Skin epidermis (tissue), 12 donors: ENCODE data around the gene BEAN1.
A peak's percentile ranks its signal among the peaks of the same experiment; 100 is the strongest.

Experiments used
- H3K27ac ChIP-seq, 21 experiments: fragments of 200-600 bp; sonication (generic) in 11 of 21; one replicate each; pipeline ENCODE4 v1.5.0; 2020; ENCODE audit warnings: mild to moderate bottlenecking in 3 of 21, inconsistent platforms in 2 of 21, moderate library complexity in 2 of 21
- H3K4me3 ChIP-seq, 7 experiments: fragments of 200-600 bp; sonication (generic) in 2 of 7; one replicate each; pipeline ENCODE4 v1.5.0; 2020; ENCODE audit warnings: inconsistent platforms in 2 of 7, mild to moderate bottlenecking in 2 of 7, moderate library complexity in 1 of 7

Gene BEAN1, protein sequence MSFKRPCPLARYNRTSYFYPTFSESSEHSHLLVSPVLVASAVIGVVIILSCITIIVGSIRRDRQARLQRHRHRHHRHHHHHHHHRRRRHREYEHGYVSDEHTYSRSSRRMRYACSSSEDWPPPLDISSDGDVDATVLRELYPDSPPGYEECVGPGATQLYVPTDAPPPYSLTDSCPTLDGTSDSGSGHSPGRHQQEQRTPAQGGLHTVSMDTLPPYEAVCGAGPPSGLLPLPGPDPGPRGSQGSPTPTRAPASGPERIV

DNA sequence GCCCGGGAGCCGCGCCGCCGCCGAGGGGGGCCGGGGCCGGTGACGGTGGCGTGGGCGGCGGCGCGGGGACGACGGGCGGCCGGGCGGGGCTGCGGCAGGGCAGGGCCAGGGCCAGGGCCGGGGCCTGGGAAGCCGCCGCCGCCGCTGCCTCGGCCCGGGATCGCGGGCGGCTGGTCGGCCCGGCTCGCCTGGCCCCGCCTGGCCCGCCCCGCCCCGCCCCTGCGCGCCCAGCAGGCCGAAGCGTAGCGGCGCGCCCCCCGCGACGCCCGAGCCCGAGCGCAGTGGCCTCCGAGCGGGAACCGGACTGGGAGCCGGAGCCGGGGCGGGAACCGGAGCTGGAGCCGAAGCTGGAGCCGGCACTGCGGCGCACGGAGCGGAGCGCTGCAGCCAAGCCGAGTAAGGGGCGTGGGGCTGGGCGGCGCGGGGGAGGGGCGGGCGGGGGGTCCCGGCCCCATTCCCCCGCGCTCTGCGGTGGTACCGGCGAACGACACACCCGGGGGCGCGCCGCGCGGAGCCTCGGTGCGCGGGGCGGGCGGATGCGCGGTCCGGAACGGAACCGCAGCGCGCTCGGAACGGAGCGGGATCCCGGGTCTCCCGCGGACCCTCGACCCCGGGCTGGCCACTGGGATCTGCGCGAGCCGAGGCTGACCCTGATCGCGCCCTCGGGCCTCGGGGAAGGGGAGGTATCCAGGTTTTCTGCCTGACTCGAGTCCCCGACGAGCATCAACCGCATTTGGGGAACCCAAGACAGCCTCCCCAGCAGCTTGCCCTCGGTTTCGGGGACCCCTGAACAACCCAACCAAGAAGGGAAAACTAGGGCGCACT lies at the start of gene BEAN1:
TSS of gene BEAN1 (plus strand) at position 260 of the 825 bp plus-strand sequence. CDS start 10,382 bp downstream, outside the sequence.
- Histone ChIP-seq H3K27ac (peak within 1 kb of the TSS in 3 of 21 experiments; percentile 18 to 30 (median 19)), H3K4me3 (peak within 1 kb of the TSS; percentile 25 to 59 (median 37))

DNA sequence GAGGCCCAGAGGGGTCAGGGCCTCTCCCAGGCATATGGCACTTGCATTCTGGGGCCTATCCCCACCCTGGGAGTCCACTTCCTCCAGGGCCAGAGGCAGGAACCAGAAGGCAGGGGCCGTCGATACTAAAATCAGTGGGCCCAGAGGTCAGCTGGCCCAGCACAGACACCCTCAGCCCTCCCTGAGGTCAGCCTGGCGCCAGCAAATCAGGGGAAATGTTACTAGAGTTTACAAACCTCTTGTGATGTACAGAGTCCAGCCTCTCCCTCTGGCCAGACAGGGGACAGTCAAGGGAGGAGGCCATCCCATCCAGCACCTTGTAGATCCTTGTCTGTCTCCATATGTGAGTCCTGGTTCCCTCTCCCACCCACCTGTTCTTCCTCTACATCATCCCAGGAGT lies 49.8 kb upstream of the BEAN1 start:
- Histone ChIP-seq H3K27ac (peak overlapping the region in 2 of 21 experiments; percentile 3 to 43), H3K4me3 (no peak overlapping the region)

DNA sequence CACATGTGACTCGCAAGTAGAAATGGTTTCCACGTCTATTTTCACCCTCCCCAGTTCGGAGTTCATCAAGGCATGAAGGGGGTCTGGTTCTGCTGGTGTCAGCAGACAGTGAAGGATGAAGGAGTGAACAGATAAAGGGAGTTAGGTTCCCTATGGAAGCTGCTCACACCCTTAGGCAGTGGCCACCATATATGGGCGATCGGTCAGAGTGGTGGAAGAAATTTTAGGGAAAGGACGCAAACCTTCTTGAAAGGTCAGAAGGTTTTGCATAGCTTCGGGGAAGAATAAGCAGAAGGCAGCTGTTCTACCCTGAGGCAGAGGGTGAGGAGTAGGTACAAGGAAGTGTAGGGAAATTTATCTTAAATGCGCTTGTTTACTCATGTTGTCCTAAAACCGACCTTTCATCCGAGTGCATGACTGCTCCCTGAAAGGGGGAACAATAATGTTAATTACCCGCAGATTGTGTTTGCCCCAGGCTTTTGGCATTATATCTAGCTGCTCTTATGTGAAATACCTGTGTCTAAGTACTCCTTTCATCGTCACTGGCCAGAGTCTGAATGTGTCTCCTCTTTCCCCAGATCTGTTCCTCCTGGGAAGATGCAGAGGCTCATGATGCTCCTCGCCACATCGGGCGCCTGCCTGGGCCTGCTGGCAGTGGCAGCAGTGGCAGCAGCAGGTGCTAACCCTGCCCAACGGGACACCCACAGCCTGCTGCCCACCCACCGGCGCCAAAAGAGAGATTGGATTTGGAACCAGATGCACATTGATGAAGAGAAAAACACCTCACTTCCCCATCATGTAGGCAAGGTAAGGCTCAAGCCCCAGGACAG lies 48.1 kb upstream of the BEAN1 start:
- H3K27ac ChIP-seq: no peak overlapping the region
- H3K4me3 ChIP-seq: no peak overlapping the region

DNA sequence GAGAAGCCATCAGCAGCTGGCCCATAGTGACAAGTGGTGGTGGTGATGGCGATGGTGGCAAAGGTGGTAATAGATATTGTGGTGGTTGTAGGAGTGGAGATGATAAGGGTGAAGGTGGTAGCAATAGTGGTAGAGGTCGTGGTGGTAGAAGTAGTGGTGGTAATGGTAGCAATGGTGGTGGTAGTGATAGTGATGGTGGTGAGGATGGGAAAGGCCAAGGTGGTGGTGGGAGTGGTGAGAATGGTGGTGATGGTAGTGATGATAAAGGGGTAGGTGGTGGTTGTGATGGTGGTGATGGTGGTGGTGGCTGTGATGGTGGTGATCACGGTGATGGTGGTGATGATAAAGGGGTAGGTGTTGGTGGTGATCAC lies 47.5 kb upstream of the BEAN1 start:
- Histone ChIP-seq H3K4me3 (no peak overlapping the region), H3K27ac (no peak overlapping the region)

DNA sequence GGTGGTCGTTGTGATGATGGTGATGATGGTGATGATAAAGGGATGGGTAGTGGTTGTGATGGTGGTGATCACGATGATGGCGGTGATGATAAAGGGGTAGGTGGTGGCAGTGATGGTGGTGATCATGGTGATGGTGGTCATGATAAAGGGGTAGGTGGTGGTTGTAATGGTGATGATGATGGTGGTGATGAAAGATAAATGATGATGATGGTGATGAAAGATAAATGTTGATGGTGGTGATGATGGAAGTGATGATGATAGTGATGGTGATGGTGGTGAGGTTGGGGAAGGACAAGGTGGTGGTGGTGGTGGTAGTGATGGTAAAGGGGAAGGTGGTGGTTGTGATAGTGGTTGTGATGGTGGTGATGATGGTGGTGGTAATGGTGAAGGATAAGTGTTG lies 46.7 kb upstream of the BEAN1 start:
- no peak overlapping the region for H3K4me3 ChIP-seq
- no peak overlapping the region for H3K27ac ChIP-seq

DNA sequence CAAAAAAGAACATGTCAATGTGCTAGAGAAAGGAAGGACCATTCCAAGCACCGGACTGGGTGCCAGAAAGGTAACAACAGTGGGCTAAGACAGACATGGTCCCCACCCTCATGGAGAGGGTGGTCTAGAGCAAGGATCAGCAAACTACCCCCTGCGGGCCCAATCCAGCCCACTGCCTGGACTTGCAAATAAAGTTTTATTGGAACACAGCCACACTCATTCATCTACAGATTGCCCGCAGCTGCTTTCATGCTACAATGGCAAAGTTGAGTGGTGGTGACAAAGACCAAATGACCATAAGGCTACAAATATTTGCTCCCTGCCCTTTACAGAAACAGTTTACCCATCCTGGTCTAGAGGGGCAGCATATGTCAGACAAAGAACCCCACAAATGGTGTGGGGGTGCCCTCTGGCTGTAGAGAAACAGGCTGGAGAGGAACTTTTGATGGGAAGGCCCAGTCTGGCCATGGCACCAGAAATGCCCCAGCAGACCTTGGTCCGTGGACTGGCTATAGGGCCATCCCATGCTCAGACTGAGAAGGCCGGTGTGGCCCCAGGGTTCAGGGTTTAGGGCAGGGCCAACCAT lies 45.4 kb upstream of the BEAN1 start:
- Histone ChIP-seq H3K4me3 (no peak overlapping the region), H3K27ac (peak overlapping the region in 8 of 21 experiments; percentile 18 to 67 (median 52))

DNA sequence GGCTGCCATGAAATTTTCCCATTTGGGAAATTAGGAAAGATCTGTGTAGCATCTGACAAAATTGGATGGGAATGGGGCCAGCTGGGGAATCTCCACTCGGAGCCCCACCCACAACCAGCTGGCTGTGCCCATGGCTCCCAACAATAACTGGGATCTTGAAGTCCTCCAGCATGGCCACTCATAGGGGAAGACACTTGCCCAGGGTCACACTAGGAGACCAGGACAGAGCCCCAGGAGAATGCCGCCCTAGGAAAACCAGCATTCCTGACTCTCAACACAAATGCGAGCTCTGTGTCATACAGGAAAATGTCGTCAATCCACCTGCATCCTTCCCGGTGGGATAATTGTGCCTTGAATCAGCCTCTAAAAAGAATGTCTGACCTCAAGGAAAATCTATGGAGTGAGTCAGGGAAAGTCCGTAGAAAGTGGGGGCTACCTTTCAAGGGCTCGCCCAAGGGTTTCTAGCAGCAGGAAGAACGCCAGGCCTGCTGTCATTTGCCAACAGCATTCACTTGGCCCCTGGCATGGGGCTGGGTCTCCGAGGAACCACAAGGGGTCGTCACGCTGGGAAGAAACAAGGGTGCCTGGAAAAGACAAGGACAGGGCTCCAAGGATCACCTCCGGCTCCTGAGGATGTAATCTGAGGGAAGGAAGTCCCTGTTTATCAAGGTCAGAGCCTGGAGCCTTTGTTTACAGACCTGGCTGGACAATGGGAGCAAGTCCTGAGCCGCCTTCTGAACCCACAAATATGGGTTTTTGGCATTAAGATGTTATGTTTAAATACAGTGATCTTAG lies 44.7 kb upstream of the BEAN1 start:
- no peak overlapping the region for H3K4me3 ChIP-seq
- peak overlapping the region in 9 of 21 experiments; percentile 33 to 74 (median 56) for H3K27ac ChIP-seq

DNA sequence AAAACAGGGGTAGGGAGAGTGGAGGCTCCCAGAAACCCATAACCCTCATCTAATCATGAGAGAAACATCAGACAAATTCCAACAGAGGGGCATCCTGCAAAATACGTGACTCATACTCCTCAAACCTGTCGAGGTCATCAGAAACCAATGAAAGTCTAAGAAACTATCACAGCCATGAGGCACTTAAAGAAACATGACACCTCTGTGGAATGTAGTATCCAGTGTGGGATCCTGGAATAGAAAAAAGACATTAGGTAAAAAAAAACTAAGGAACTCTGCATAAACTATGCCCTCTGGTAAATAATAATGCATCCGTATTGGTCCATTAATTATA lies 44.2 kb upstream of the BEAN1 start:
- Histone ChIP-seq H3K27ac (peak overlapping the region in 7 of 21 experiments; percentile 20 to 74 (median 57)), H3K4me3 (no peak overlapping the region)

DNA sequence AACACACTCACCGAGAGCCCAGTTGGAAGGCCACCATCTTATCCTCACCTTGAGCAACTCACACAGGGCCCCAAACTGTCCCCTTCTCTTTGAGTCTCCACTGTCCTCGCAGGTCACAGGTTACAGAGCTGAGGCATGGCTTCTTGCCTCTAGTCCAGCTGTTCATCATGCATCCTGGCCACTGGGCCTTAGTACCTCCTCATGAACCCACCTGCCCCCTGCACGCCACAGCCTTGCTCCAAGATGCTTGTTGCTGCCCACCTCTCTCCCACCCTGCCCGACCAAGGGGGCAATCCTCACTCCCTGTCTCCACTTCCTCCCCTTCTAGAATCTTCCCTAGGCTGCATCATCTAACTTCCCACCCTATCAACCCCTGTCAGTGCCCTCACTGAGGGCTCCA lies 43.5 kb upstream of the BEAN1 start:
- H3K27ac ChIP-seq: peak overlapping the region in 5 of 21 experiments; percentile 23 to 74 (median 57)
- H3K4me3 ChIP-seq: no peak overlapping the region

DNA sequence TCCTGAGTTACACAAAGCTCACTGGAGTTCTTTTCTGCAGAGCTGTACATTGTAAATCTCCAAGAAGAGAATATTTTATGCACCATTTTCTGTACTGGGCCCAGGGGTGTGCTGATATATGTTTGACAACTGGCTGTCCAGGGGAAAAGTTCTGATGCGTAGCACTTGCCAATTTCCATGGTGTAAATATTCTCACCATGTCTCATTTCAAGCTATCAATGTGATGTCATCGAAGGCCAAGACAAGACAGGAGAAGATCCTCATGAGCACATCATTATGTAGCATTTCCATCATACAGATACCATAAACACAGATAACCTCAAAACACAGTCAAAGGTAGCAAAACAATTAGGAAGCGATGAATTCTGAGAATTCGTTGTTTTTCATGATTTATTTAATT lies 41.7 kb upstream of the BEAN1 start:
- Histone ChIP-seq H3K4me3 (no peak overlapping the region), H3K27ac (no peak overlapping the region)

DNA sequence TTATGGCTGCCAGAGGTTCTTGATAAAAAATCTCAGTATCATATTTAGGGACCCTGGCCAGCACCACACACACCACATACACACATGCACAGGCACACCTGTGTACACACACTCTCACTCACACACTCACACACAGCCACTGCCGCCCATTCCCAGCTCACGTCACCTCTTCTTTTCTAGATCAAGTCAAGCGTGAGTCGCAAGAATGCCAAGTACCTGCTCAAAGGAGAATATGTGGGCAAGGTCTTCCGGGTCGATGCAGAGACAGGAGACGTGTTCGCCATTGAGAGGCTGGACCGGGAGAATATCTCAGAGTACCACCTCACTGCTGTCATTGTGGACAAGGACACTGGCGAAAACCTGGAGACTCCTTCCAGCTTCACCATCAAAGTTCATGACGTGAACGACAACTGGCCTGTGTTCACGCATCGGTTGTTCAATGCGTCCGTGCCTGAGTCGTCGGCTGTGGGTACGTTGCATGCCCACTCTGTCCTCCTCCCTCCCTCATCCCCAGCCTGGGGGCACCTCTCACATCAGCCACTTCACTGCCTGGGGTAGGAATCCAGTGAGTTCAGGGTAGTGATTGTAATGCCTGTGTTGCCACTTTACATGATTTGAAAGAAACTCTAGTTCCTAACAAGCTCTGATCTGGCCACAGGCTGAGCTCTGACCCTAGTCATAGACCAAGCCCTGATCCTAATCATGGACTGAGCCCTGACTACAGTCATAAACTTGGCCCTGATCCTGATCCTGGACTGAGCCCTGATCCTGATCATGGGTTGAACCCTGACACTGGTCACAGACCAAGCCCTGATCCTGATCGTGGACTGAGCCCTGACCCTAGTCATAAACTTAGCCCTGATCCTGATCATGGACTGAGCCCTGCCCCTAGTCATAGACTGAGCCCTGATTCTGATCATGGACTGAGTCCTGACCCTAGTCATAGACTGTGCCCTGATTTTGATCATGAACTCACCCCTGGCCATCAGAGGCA lies 40.2 kb upstream of the BEAN1 start:
- Histone ChIP-seq H3K4me3 (no peak overlapping the region), H3K27ac (no peak overlapping the region)

DNA sequence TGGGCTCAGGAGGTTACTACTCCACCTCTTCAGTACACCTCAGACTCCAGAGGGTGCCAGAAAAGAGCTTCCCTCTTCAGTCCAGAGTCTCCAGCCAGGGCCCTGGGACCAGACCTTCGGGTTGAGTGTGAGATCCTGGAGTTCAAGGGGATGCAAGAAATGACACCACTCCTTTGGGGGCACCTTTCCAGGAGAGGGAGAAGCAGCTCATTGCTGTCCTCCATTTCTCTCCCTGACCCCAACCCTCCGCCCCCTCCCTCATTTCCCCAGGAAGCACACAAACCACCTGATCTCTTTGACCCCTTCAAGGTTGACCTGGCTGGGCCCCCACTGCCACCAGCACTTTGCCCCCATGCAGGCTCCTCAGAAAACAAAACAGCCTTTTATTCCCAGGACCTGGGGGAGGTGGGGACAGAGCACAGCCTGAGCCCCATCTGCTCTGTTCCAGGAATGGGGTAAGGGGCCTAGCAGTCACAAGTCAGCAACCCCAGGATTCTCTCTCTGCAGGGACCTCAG lies 39.2 kb upstream of the BEAN1 start:
- no peak overlapping the region for H3K4me3 ChIP-seq
- H3K27ac ChIP-seq: peak overlapping the region in 1 of 21 experiments; percentile 16

DNA sequence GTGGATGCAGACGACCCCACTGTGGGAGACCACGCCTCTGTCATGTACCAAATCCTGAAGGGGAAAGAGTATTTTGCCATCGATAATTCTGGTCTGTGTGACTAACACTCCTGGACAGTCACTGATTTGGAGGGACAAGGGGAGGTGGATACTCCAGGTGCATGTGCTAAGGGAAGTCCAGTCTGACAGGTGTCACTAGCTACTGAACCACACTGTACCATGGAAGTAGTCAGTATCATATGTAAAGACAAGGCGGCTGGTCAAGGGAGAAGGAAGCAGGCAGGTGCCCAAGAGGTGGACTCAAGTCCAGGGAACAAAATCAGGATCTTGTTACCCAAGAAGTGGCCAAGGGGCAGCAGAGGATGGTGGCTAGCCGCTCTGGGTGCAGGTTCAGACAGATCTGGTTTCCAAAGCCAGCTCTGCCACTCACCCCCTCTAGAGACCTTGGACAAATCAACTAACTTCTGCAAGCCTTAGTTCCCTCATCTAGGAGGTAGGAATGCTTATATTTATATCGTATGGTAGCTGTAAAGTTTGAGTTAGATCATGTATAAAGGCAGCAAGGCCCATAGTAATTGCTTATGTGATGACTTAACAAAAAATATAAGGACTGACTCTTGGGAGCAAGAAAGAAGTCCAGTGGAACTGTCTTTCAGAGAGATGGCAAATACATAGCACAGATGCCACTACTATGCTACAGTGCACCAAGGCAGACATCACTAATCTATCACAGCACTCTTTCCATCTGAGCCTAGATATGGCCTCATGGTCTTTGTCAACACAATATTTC lies 38.5 kb upstream of the BEAN1 start:
- Histone ChIP-seq H3K4me3 (no peak overlapping the region), H3K27ac (no peak overlapping the region)

DNA sequence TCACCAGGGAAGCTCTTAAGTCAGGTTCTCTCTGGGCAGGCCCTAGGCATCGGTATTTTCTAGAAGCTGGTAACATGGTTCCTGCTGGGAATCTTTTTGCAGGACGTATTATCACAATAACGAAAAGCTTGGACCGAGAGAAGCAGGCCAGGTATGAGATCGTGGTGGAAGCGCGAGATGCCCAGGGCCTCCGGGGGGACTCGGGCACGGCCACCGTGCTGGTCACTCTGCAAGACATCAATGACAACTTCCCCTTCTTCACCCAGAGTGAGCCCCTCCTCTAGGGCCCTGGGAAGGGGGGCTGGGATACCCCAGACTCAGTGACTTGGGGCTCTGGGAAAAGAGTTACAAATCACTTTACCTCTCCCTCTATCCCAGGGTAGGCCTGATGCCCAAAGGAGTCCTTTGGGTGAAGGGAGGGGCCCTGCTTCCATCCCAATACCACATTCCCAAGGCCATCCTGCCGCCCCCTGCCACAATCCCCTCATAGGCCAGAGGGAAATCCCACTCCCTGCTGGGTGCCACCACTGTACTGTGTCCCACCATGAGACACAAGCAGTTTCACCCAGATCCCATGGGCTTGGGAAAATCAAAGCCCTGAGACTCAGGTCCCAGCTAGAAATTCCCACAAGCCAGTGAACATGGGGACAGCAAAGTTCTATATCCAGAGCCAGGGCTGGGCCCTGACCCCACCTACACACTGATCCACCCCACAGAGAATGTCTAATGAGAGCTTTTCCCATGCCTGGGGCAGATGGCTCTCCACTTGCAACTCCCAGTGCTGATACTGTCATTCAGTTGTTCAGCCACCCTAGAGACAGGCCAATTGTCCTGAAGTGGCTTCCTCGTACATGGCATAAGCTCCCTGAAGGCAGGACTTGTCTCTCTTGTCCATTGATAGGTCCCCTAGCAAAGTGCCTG lies 37.6 kb upstream of the BEAN1 start:
- H3K27ac ChIP-seq: no peak overlapping the region
- no peak overlapping the region for H3K4me3 ChIP-seq

DNA sequence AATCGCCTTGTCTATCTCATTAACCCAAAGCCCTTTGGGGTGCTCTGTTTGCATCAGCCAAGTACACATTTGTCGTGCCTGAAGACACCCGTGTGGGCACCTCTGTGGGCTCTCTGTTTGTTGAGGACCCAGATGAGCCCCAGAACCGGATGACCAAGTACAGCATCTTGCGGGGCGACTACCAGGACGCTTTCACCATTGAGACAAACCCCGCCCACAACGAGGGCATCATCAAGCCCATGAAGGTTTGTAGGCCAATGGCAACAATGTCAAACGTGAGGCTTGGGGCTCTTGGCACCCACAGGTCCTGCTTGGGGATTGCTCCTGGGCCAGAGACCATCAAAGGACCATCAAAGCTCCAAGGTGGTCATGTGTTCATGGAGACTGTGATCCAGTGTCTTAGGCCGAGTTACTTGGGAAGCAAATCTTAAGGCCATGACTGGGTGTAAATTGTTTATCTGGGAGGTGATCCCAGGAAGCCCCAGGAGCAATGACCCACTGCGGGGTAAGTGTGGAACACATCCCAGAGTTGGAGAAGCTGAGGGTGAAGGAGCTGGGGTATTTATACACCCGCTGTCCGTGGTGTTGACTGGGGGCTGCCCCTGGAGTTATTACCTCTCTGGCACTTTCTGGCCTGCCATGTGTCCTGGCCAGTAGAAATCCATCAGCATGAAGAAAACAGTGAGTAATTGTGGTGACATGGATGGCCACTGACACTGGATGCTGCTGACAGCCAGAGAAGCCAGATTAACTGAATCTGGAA lies 36.6 kb upstream of the BEAN1 start:
- no peak overlapping the region for H3K27ac ChIP-seq
- H3K4me3 ChIP-seq: no peak overlapping the region
